ENCODE measurements around the gene EXOC6. TPM values are rescaled to one million over a fixed set of nuclear protein-coding genes. Genes with fewer than 3 reads are reported as not detected.

The EXOC6 gene
- total RNA-seq, 1 experiment from 2014 or later: 19.2 TPM

GRCh38 chr10:92813979-92814378 lies 34.3 kb upstream of the EXOC6 start:
- Mint-ChIP-seq H3K4me1 (ENCODE audit: low read depth, unreplicated experiment) (peaks cover 38% of the 10 kb centered on the region), H3K36me3 (ENCODE audit: insufficient read depth, unreplicated experiment) (no peaks in the 10 kb centered on the region), H3K4me3 (ENCODE audit: low read depth, unreplicated experiment) (no peak overlapping the region), H3K27me3 (ENCODE audit: unreplicated experiment) (no peaks in the 10 kb centered on the region), H3K27ac (ENCODE audit: unreplicated experiment) (no peak overlapping the region), H3K9me3 (ENCODE audit: low read depth, unreplicated experiment) (peaks cover 2% of the 10 kb centered on the region)
- CTCF ChIA-PET: no interaction called here
- DNase-seq: no peak
- no peak for TF ChIP-seq CTCF (IDR thresholded peaks at IDR 0.05; ENCODE audit: unreplicated experiment)
- intact Hi-C loops (cut with micrococcal nuclease; ENCODE audit: unreplicated experiment): no loop called here
- no TSS peak for BruUV-seq (replicated peaks)

GRCh38 chr10:92814790-92815189 lies 33.5 kb upstream of the EXOC6 start:
- intact Hi-C loops (cut with micrococcal nuclease; ENCODE audit: unreplicated experiment): no loop called here
- no TSS peak for BruUV-seq (replicated peaks)

GRCh38 chr10:92816091-92816531 lies 32.2 kb upstream of the EXOC6 start:
- no peak for TF ChIP-seq CTCF (IDR thresholded peaks at IDR 0.05; ENCODE audit: unreplicated experiment)

More at GRCh38 chr10:92814790-92815189, 33.5 kb upstream of the EXOC6 start:
- TF ChIP-seq CTCF (IDR thresholded peaks at IDR 0.05; ENCODE audit: unreplicated experiment): no peak
- H3K27ac Mint-ChIP-seq (ENCODE audit: unreplicated experiment): no peak overlapping the region
- peaks cover 2% of the 10 kb centered on the region for H3K9me3 Mint-ChIP-seq (ENCODE audit: low read depth, unreplicated experiment)
- CTCF ChIA-PET: no interaction called here
- H3K27me3 Mint-ChIP-seq (ENCODE audit: unreplicated experiment): no peaks in the 10 kb centered on the region
- no peaks in the 10 kb centered on the region for H3K36me3 Mint-ChIP-seq (ENCODE audit: insufficient read depth, unreplicated experiment)
- H3K4me1 Mint-ChIP-seq (ENCODE audit: low read depth, unreplicated experiment): peaks cover 37% of the 10 kb centered on the region
- no peak overlapping the region for H3K4me3 Mint-ChIP-seq (ENCODE audit: low read depth, unreplicated experiment)
- DNase-seq: no peak

GRCh38 chr10:92822060-92822634 lies 26.2 kb upstream of the EXOC6 start:
- Mint-ChIP-seq H3K4me3 (ENCODE audit: low read depth, unreplicated experiment) (peak overlapping the region; percentile 40), H3K9me3 (ENCODE audit: low read depth, unreplicated experiment) (peaks cover 4% of the 10 kb centered on the region), H3K27me3 (ENCODE audit: unreplicated experiment) (no peaks in the 10 kb centered on the region), H3K36me3 (ENCODE audit: insufficient read depth, unreplicated experiment) (peaks cover 13% of the 10 kb centered on the region), H3K4me1 (ENCODE audit: low read depth, unreplicated experiment) (peaks cover 46% of the 10 kb centered on the region), H3K27ac (ENCODE audit: unreplicated experiment) (peak overlapping the region; percentile 98)
- intact Hi-C loops (cut with micrococcal nuclease; ENCODE audit: unreplicated experiment): loop anchor here (2.0 kb wide), 1 partner anchor 127 kb away; no protein-coding TSS in a partner anchor
- TF ChIP-seq CTCF (IDR thresholded peaks at IDR 0.05; ENCODE audit: unreplicated experiment): no peak
- CTCF ChIA-PET: interaction anchor here (0.7 to 1.7 kb wide), 7 partner anchors 13 to 131 kb away, joined by 3 to 9 read pairs (median 3); partner anchors contain the start of gene EXOC6
- DNase-seq: peak; percentile 32
- BruUV-seq (replicated peaks): no TSS peak

More at GRCh38 chr10:92816091-92816531, 32.2 kb upstream of the EXOC6 start:
- Mint-ChIP-seq H3K9me3 (ENCODE audit: low read depth, unreplicated experiment) (peaks cover 2% of the 10 kb centered on the region), H3K36me3 (ENCODE audit: insufficient read depth, unreplicated experiment) (no peaks in the 10 kb centered on the region), H3K4me1 (ENCODE audit: low read depth, unreplicated experiment) (peaks cover 30% of the 10 kb centered on the region), H3K27me3 (ENCODE audit: unreplicated experiment) (no peaks in the 10 kb centered on the region), H3K27ac (ENCODE audit: unreplicated experiment) (no peak overlapping the region), H3K4me3 (ENCODE audit: low read depth, unreplicated experiment) (no peak overlapping the region)
- CTCF ChIA-PET: no interaction called here
- DNase-seq: no peak
- BruUV-seq (replicated peaks): no TSS peak
- intact Hi-C loops (cut with micrococcal nuclease; ENCODE audit: unreplicated experiment): loop anchor here (2.0 kb wide), 2 partner anchors 15 to 63 kb away; no protein-coding TSS in a partner anchor

Data from Calu3 (cell line).